Smooth muscle cell (in vitro differentiated cells): ENCODE measurements around the gene UST. TPM values are rescaled to one million over a fixed set of nuclear protein-coding genes. Genes with fewer than 3 reads are reported as not detected.
"Not testable (repeated sequence)": the region's sequence is repeated elsewhere in the genome, so short reads cannot be mapped to it uniquely, and the experiment has no call there.

ENCODE experiments used
- DNase-seq: peaks from one replicate; lab custom pipeline; 2025; ENCODE audit not compliant: unreplicated experiment; lab: John Stamatoyannopoulos, UW
- H2AFZ ChIP-seq: fragments of 200-600 bp; sonication (generic); 2 replicates; pipeline ENCODE4 v1.6.0; 2016; ENCODE audit warnings: antibody characterized with exemption, low read depth, mild to moderate bottlenecking
- H3F3A ChIP-seq: fragments of 200-600 bp; sonication (generic); 2 replicates; pipeline ENCODE4 v1.6.0; 2017; ENCODE audit warnings: antibody characterized with exemption, low read depth
- H3K27ac ChIP-seq: fragments of 200-600 bp; sonication (generic); 2 replicates; pipeline ENCODE4 v1.5.1; 2016; ENCODE audit warnings: low read depth, mild to moderate bottlenecking
- H3K27me3 ChIP-seq: fragments of 200-600 bp; sonication (generic); 2 replicates; pipeline ENCODE4 v1.6.1; 2016; ENCODE audit warnings: low read depth, mild to moderate bottlenecking
- H3K36me3 ChIP-seq: fragments of 200-600 bp; sonication (generic); 2 replicates; pipeline ENCODE4 v1.5.1; 2016; ENCODE audit warnings: low read depth
- H3K4me1 ChIP-seq: fragments of 200-600 bp; sonication (generic); 2 replicates; pipeline ENCODE4 v1.5.1; 2016; ENCODE audit warnings: low read depth
- H3K4me2 ChIP-seq: fragments of 200-600 bp; sonication (generic); 2 replicates; pipeline ENCODE4 v1.6.0; 2016; ENCODE audit warnings: mild to moderate bottlenecking
- H3K4me3 ChIP-seq: fragments of 200-600 bp; sonication (generic); 2 replicates; pipeline ENCODE4 v1.5.1; 2016; ENCODE audit warnings: mild to moderate bottlenecking
- H3K79me2 ChIP-seq: fragments of 200-600 bp; sonication (generic); 2 replicates; pipeline ENCODE4 v1.6.0; 2016; ENCODE audit warnings: low read depth, mild to moderate bottlenecking
- H3K9ac ChIP-seq: fragments of 200-600 bp; sonication (generic); 2 replicates; pipeline ENCODE4 v1.6.0; 2016; ENCODE audit warnings: low read depth
- H3K9me3 ChIP-seq: fragments of 200-600 bp; sonication (generic); replicated peaks from 2 replicates; pipeline ENCODE4 v1.5.1; 2016; ENCODE audit warnings: low read depth
- H4K20me1 ChIP-seq: fragments of 200-600 bp; sonication (generic); 2 replicates; pipeline ENCODE4 v1.6.0; 2016; ENCODE audit warnings: low read depth
- WGBS: methylation state at CpG from one replicate; pipeline ENCODE4 v1.1.7; 2016; ENCODE audit warnings: low lambda C conversion rate; 5-methylcytosine and 5-hydroxymethylcytosine counted together
- polyA plus RNA-seq: library from polyadenylated mRNA; unstranded; fragments of >200 nt; fragmentation: Nextera tagmentation; extraction: Ambion mirVana; gene quantifications from 2 replicates; pipeline ENCODE4 v1.2.1, GENCODE V29; 2016
- total RNA-seq: library from RNA; depleted of rRNA; stranded (reverse); fragments of >200 nt; gene quantifications from 2 replicates; pipeline ENCODE4 v1.2.3, GENCODE V29; 2014
- TF ChIP-seq, protein P1 (sequence below): fragments of 200-600 bp; sonication (generic); IDR thresholded peaks from 2 replicates; pipeline ENCODE4 v1.5.1; 2017; ENCODE audit warnings: borderline replicate concordance, mild to moderate bottlenecking, antibody characterized with exemption; ENCODE audit not compliant: insufficient read depth, poor library complexity, severe bottlenecking

Gene UST
- total and polyA plus RNA-seq, 2 experiments from 2014 or later = 16.1 to 19.5 TPM

DNA sequence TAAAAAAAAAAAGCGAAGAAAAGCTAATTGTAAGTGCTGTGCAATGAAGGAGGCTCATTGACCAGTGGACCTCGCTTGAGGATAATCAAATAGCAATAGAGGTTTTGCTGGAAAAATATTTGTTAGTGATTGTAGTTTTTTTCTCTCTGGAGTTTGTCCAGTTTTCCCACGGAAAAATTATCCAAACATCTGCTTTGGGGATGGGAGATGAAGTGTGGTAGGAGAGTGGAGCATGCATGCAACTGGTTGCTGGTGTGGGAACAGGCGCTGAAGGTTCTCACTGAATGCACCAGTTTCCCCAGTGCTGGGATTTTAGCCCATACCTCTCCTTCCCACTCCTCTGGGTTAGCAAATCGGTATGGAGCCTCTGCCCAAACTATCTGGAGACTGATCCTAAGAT lies 288.9 kb downstream of the UST start:
- no peaks in the 10 kb centered on the region for H3K27me3 ChIP-seq
- WGBS = 77% methylated on average over 5 of the region's 5 CpGs
- no peak overlapping the region for H3K4me2 ChIP-seq
- H3K4me1 ChIP-seq = peaks cover 26% of the 10 kb centered on the region
- H3K27ac ChIP-seq = no peak overlapping the region
- DNase-seq = no peak
- no peak overlapping the region for H3K4me3 ChIP-seq
- no peaks in the 10 kb centered on the region for H3K79me2 ChIP-seq
- H2AFZ ChIP-seq = no peak overlapping the region
- H3K36me3 ChIP-seq = no peaks in the 10 kb centered on the region
- H3F3A ChIP-seq = peaks cover 14% of the 10 kb centered on the region
- H4K20me1 ChIP-seq = no peaks in the 10 kb centered on the region
- TF ChIP-seq, protein P1, sequence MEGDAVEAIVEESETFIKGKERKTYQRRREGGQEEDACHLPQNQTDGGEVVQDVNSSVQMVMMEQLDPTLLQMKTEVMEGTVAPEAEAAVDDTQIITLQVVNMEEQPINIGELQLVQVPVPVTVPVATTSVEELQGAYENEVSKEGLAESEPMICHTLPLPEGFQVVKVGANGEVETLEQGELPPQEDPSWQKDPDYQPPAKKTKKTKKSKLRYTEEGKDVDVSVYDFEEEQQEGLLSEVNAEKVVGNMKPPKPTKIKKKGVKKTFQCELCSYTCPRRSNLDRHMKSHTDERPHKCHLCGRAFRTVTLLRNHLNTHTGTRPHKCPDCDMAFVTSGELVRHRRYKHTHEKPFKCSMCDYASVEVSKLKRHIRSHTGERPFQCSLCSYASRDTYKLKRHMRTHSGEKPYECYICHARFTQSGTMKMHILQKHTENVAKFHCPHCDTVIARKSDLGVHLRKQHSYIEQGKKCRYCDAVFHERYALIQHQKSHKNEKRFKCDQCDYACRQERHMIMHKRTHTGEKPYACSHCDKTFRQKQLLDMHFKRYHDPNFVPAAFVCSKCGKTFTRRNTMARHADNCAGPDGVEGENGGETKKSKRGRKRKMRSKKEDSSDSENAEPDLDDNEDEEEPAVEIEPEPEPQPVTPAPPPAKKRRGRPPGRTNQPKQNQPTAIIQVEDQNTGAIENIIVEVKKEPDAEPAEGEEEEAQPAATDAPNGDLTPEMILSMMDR = no peak
- H3K9me3 ChIP-seq = no peaks in the 10 kb centered on the region
- H3K9ac ChIP-seq = no peak overlapping the region

DNA sequence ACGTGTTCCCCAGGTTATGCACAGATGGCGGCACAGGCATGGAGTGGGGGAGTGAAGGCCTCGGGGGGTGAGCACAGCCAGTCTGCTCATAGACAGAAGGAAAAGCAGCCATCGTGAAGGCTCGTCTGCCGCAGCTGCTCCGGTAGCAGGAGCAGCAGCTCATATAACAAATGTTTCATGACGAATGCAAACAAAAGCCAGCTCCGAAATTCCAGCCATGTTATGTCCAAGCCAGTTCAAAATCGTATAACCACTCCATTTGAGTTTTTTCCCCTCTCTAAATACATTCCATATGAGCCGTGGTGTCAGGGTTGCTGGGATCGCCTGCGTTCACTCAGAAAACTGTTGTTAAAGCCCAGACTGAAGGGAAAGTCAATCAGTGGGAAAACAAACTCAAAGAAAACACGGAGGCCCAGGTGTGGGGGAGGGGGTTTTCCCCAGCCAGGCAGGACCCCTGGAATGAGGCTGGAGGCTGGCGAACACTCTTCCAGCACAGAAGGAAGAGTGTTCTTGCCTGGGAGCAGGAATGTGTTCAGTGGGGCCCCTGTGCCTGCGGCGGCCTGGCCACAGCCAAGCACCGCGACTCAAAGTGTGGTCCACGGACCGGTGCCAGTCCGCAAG lies 290.3 kb downstream of the UST start:
- peak overlapping the region; percentile 1 for H3K4me3 ChIP-seq
- 70% methylated on average over 22 of the region's 22 CpGs for WGBS
- TF ChIP-seq, protein P1 = no peak
- H2AFZ ChIP-seq = no peak overlapping the region
- H3F3A ChIP-seq = peaks cover 7% of the 10 kb centered on the region
- H3K79me2 ChIP-seq = no peaks in the 10 kb centered on the region
- peak overlapping the region; percentile 5 for H3K4me2 ChIP-seq
- H3K9ac ChIP-seq = no peak overlapping the region
- H3K36me3 ChIP-seq = no peaks in the 10 kb centered on the region
- no peak for DNase-seq
- peaks cover 22% of the 10 kb centered on the region for H3K4me1 ChIP-seq
- no peaks in the 10 kb centered on the region for H4K20me1 ChIP-seq
- H3K27ac ChIP-seq = peak overlapping the region; percentile 55
- no peaks in the 10 kb centered on the region for H3K27me3 ChIP-seq
- no peaks in the 10 kb centered on the region for H3K9me3 ChIP-seq

DNA sequence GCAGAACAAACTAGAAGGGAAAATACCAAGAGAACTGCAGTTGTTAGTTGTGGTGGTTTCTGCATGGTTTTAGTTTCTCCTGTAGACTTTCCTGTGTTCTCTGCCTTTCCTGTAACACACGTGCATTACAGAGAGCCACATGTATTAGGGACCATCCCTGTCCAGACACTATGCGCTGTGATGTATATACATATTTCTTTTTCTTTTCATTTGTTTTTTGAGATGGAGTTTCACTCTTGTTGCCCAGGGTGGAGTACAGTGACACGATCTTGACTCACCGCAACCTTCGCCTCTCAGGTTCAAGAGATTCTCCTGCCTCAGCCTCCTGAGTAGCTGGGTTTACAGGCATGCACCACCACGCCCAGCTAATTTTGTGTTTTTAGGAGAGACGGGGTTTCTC lies 292.2 kb downstream of the UST start:
- H3K4me1 ChIP-seq = peaks cover 11% of the 10 kb centered on the region
- H3K4me2 ChIP-seq, H3K27ac ChIP-seq, H2AFZ ChIP-seq, H3K27me3 ChIP-seq, H3F3A ChIP-seq, H3K36me3 ChIP-seq, H3K4me3 ChIP-seq, H3K79me2 ChIP-seq, H4K20me1 ChIP-seq, H3K9ac ChIP-seq, H3K9me3 ChIP-seq, DNase-seq: not testable (repeated sequence)
- WGBS = 97% methylated on average over 7 of the region's 7 CpGs

DNA sequence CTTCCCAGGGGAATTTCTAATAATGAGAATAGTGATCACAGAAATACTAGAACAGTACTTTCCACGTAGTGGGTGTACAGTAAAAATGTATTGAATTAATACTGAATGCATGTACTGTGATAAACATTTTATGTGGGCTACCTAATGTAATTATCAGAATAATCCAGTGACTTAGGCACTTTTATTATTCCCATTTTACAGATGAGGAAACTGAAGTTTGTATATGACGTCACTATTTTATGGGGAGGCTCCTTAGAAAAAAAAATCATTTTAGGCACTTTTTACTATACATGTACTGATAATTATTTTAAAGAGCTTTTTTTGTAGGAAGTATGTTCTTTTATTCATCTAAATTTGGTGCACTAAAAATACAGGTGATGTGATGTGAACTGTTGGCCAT lies 295.1 kb downstream of the UST start:
- no peaks in the 10 kb centered on the region for H3K27me3 ChIP-seq
- peaks cover 14% of the 10 kb centered on the region for H3K4me1 ChIP-seq
- no peak overlapping the region for H2AFZ ChIP-seq
- H3K9me3 ChIP-seq = no peaks in the 10 kb centered on the region
- DNase-seq = no peak
- H3K79me2 ChIP-seq = no peaks in the 10 kb centered on the region
- H3K27ac ChIP-seq = no peak overlapping the region
- H3K36me3 ChIP-seq = no peaks in the 10 kb centered on the region
- no peak overlapping the region for H3K4me2 ChIP-seq
- H3F3A ChIP-seq = no peaks in the 10 kb centered on the region
- no peak overlapping the region for H3K9ac ChIP-seq
- no peak overlapping the region for H3K4me3 ChIP-seq
- 100% methylated on average over 2 of the region's 2 CpGs for WGBS
- no peaks in the 10 kb centered on the region for H4K20me1 ChIP-seq
- TF ChIP-seq, protein P1 = no peak
